SKM-1 (cell line): Measurements from ENCODE around the gene SERTAD1.

Source experiments
- DNase-seq: peaks from one replicate; lab custom pipeline; 2025; ENCODE audit not compliant: unreplicated experiment; lab: John Stamatoyannopoulos, UW

SERTAD1 gene

DNA sequence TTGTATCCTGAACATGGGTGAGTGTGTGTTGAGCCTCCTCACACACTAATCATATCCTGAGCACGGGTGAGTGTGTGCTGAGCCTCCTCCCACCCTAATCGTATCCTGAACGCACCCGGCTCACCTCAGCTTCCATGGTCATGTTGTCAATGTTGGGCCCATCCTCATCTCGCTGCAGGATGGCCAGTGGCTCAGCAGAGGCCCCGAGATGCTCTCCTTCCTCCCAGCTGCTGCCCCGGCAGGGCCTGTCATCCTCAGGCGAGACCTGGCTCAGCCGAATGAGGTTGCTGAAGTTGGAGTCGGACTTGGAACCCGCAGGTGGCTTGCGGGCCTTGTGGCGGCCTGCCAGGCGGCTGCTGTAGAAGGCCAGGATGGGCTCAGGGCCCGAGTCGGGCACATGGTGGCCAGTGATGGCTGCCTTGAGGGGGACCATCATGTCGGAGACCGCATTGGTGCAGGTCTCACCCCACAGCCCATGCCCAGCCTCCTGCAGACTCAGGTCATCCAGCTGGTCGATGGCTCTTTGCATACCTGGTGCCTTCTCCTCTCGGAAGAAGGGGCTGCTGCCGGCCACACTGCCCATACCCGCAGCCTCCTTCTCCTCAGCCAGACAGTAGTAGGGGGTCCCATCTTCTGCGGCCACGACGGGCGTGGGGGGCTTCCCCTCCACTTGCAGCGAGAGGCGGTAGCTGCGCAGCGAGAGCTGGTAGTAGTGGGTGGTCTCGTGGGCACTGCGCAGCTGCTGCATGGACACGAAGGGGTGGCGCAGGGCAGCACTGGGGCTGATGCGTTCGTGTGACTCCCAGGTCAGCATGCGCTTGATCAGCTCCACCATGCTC lies 45.4 kb downstream of the SERTAD1 start:
- DNase-seq: no peak

DNA sequence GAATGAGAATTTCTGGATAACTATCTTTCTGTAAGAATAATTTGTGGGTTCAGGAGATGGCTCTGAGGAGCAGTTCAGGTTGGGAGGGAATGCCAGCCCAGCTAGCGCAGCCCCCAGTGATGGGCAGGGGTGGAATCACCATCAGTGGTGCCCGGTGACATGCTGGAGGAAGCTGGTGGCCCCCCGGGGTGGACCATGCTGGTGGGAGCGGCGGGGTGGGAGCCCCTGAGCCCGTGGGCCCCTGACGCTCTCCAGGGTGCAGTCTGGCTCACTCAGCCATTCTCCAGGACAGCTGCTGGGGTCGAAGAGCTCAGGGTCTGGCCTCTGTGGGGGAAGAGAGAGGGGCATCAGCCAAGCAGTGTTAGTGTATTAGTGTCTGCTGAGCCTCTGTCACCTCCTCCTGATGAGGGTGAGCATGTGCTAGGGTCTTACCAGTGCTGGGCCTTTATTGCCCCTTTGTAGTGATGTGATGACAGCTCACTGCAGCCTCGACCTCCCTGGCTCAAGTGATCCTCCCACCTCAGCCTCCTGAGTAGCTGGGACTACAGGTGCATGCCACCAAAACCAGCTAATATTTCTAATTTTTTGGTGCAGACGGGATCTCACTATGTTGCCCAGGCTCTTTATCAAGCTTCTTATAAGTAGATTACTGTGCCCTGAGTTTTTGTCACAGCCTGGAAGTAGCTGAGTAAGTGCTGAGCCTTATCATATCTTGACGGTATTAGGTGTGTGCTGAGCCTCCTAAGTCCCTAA lies 46.2 kb downstream of the SERTAD1 start:
- no peak for DNase-seq

DNA sequence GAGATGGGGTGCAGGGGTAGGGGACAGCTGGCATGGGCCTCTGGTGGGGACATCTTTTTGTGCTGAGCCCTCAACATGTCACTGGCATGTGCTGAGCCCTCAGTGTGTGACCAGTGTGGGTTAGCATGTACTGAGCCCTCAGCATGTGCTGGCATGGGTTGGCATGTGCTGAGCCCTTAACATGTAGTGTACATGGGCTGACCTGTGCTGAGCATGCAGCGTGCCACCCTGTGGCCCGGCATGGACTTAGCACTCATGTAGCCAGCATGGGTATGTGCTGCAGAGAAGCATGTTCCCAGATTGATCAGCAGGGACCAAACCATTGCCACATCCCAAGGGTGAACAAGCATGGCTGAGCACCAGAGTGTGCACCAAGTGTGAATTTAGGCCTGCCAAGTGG lies 47.3 kb downstream of the SERTAD1 start:
- DNase-seq: no peak

DNA sequence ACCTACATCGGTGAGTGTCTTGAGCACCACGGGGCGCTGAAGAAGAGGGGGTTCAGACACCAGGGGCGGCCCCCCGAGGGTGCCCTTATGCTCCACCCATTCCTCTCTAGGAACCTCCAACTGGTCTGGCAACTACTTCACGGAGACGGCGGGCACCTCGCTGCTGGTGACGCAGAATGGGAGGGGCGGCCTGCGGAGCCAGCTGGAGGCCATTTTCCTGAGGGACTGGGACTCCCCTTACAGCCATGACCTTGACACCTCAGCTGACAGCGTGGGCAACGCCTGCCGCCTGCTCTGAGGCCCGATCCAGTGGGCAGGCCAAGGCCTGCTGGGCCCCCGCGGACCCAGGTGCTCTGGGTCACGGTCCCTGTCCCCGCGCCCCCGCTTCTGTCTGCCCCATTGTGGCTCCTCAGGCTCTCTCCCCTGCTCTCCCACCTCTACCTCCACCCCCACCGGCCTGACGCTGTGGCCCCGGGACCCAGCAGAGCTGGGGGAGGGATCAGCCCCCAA lies 47.9 kb downstream of the SERTAD1 start:
- DNase-seq: no peak

DNA sequence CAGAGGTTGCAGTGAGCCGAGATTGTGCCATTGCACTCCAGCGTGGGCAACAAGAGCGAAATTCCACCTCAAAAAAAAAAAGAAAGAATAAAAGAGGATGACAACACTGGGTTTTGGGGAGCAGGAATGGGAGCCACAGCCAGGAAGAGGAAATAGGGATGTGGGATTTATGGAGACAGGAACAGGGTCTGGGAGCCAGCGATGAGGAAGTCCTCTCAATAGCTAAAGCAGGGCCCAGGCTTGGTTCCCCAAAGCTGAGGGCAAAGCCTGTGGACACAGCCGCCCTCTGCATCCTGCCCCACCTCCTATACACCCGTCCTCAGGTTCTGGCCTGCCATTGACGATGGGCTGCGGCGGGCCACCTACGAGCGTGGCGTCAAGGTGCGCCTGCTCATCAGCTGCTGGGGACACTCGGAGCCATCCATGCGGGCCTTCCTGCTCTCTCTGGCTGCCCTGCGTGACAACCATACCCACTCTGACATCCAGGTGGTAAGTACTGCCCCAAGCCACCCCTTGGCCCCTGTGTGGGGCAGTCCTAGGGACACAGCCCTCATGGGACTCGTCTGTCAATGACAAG lies 49.4 kb downstream of the SERTAD1 start:
- DNase-seq: no peak

DNA sequence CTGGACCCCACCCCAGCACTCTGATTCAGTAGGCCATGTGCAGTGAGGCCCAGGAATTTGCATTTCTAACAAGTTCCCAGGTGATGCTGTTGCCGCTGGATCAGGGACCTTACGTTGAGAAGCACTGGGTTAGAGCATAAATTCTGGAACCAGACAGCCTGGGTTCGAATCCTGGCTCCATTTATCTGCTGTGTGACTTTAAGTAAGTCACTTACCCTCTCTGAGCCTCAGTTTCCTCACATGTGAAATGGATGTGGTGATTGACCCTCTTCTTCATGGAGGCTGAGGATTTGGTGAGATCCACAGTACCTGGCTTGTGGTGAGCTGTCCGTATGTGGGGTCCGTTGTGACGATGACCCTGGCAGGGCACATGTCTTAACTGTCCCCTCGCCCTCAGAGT lies 51.7 kb downstream of the SERTAD1 start:
- no peak for DNase-seq

DNA sequence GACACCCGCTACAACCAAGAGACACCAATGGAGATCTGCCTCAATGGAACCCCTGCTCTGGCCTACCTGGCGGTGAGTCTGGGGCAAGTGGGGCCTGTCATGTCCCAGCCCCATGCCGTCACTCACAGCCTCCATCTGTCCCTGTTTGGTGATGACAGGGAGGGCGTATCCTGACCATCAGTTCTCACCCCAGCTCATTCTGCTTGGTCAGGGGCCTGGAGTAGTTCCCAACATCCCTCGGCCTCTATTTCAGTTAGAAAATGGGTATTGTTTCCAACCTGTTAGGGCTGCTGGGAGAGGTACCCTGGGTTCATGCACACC lies 54.0 kb downstream of the SERTAD1 start:
- DNase-seq: no peak
